Activated CD8-positive, alpha-beta memory T cell treated with anti-CD3 and anti-CD28 coated beads for 24 hours (primary cell): ENCODE data around the gene LRRC37A.
A peak's percentile ranks its signal among the peaks of the same experiment; 100 is the strongest.
"Not testable (repeated sequence)": the region's sequence is repeated elsewhere in the genome, so short reads cannot be mapped to it uniquely, and the experiment has no call there.

Experiments
- DNase-seq: peaks from one replicate; pipeline ENCODE4 v3.0.0-alpha.2; 2020

Gene LRRC37A

GRCh38 chr17:46294831-46295230, at the start of gene LRRC37A:
Gene LRRC37A (plus strand): TSS chr17:46295131. CDS start chr17:46295134, 3 bp downstream.
- DNase-seq = not testable (repeated sequence)

- DNase-seq = not testable (repeated sequence)
Measured at GRCh38 chr17:46249153-46249552, 45.8 kb upstream of the LRRC37A start.

- DNase-seq = not testable (repeated sequence)
Measured at GRCh38 chr17:46252804-46253203, 42.1 kb upstream of the LRRC37A start.

GRCh38 chr17:46253722-46254121, 41.2 kb upstream of the LRRC37A start:
- peak; percentile 87 for DNase-seq

- not testable (repeated sequence) for DNase-seq
Measured at GRCh38 chr17:46254215-46254614, 40.7 kb upstream of the LRRC37A start.

GRCh38 chr17:46256369-46256768, 38.6 kb upstream of the LRRC37A start:
- DNase-seq = not testable (repeated sequence)

- DNase-seq = not testable (repeated sequence)
Measured at GRCh38 chr17:46259845-46260661, 34.9 kb upstream of the LRRC37A start.

- no peak for DNase-seq
Measured at GRCh38 chr17:46262271-46262670, 32.7 kb upstream of the LRRC37A start.

GRCh38 chr17:46264456-46265198, 30.3 kb upstream of the LRRC37A start:
- DNase-seq = no peak

GRCh38 chr17:46266063-46266655, 28.8 kb upstream of the LRRC37A start:
- DNase-seq = not testable (repeated sequence)

- peak; percentile 92 for DNase-seq
Measured at GRCh38 chr17:46266656-46267544, 28.0 kb upstream of the LRRC37A start.

GRCh38 chr17:46270032-46270431, 24.9 kb upstream of the LRRC37A start:
- no peak for DNase-seq

GRCh38 chr17:46273541-46274236, 21.2 kb upstream of the LRRC37A start:
- DNase-seq = no peak

- no peak for DNase-seq
Measured at GRCh38 chr17:46274238-46274637, 20.7 kb upstream of the LRRC37A start.

GRCh38 chr17:46276728-46277479, 18.0 kb upstream of the LRRC37A start:
- not testable (repeated sequence) for DNase-seq

GRCh38 chr17:46281336-46281735, 13.6 kb upstream of the LRRC37A start:
- not testable (repeated sequence) for DNase-seq

GRCh38 chr17:46282635-46283034, 12.3 kb upstream of the LRRC37A start:
- not testable (repeated sequence) for DNase-seq

- DNase-seq = not testable (repeated sequence)
Measured at GRCh38 chr17:46284467-46284866, 10.5 kb upstream of the LRRC37A start.

- DNase-seq = not testable (repeated sequence)
Measured at GRCh38 chr17:46285500-46285899, 9.4 kb upstream of the LRRC37A start.

- not testable (repeated sequence) for DNase-seq
Measured at GRCh38 chr17:46286764-46287221, 8.1 kb upstream of the LRRC37A start.

- not testable (repeated sequence) for DNase-seq
Measured at GRCh38 chr17:46287587-46287986, 7.3 kb upstream of the LRRC37A start.
